OCI-M2 (cell line): Measurements from ENCODE around the gene DNAJB8.
A peak's percentile ranks its signal among the peaks of the same experiment; 100 is the strongest.

Experiments used
- DNase-seq: peaks from one replicate; lab custom pipeline; 2025; ENCODE audit not compliant: unreplicated experiment; lab: John Stamatoyannopoulos, UW

DNAJB8 gene

GRCh38 chr3:128413413-128414205, 53.1 kb downstream of the DNAJB8 start:
- DNase-seq, result no peak

- DNase-seq, result peak; percentile 31
These were observed 53.7 kb downstream of the DNAJB8 start for GRCh38 chr3:128413003-128413370.
